Aorta (tissue), 5 donors: ENCODE measurements around the gene NFIA. TPM values are rescaled to one million over a fixed set of nuclear protein-coding genes. Genes with fewer than 3 reads are reported as not detected.

Experiments
- ATAC-seq: fragments of 200-7000 bp; cut with Tn5 transposase; one replicate; pipeline ENCODE4 v1.9.1; 2022; ENCODE audit warnings: moderate library complexity; ENCODE audit not compliant: low FRiP score
- DNase-seq, 2 donors: peaks; one replicate each; pipeline ENCODE4 v3.0.0-alpha.2; 2020
- H3K27ac ChIP-seq, 2 donors: one replicate each; pipeline ENCODE4 v1.5.1; 2013; ENCODE audit warnings: low read length in 2 of 2, mild to moderate bottlenecking in 2 of 2, moderate library complexity in 2 of 2, control low read depth in 1 of 2, inconsistent platforms in 1 of 2, low read depth in 1 of 2
- H3K27me3 ChIP-seq, 2 donors: one replicate each; pipeline ENCODE4 v1.6.1; 2013; ENCODE audit warnings: control low read depth in 1 of 2, low read length in 1 of 2, mild to moderate bottlenecking in 1 of 2, moderate library complexity in 1 of 2; ENCODE audit not compliant: insufficient read depth in 2 of 2, control insufficient read depth in 1 of 2
- H3K36me3 ChIP-seq, 2 donors: one replicate each; pipeline ENCODE4 v1.6.1; 2013; ENCODE audit warnings: control low read depth in 1 of 2, low read length in 1 of 2, mild to moderate bottlenecking in 1 of 2; ENCODE audit not compliant: insufficient read depth in 2 of 2, control insufficient read depth in 1 of 2
- H3K4me1 ChIP-seq, 2 donors: one replicate each; pipeline ENCODE4 v1.6.1; 2013; ENCODE audit warnings: low read length in 2 of 2, control low read depth in 1 of 2, mild to moderate bottlenecking in 1 of 2, moderate library complexity in 1 of 2; ENCODE audit not compliant: insufficient read depth in 2 of 2, control insufficient read depth in 1 of 2
- H3K4me3 ChIP-seq, 2 donors: one replicate each; pipeline ENCODE4 v1.5.1; 2013; ENCODE audit warnings: low read length in 2 of 2, control low read depth in 1 of 2, mild to moderate bottlenecking in 1 of 2
- H3K9me3 ChIP-seq: one replicate; pipeline ENCODE4 v1.6.1; 2013; ENCODE audit warnings: mild to moderate bottlenecking, low read length; ENCODE audit not compliant: control insufficient read depth
- WGBS, 2 donors: extraction: QIAGEN DNeasy Blood & Tissue Kit; methylation state at CpG; one replicate each; pipeline ENCODE4 v1.1.7; 2013; 5-methylcytosine and 5-hydroxymethylcytosine counted together
- intact Hi-C, 2 donors: fragments of 100-400 bp; cut with DNase I; formaldehyde crosslinking; loops; one replicate each; pipeline versions ENCODE4 v1.14.2 to v1.15.0; 2022
- polyA plus RNA-seq, 2 donors: library from polyadenylated mRNA; stranded (reverse); fragments of 200-250 nt; gene quantifications; one replicate each; pipeline ENCODE4 v1.2.3, GENCODE V29; 2013
- total RNA-seq, 2 donors: library from RNA; stranded (reverse); fragmentation: NEBNext Ultra II Directional; extraction: Animal tissue kit (Norgen Biotek cat#: 25700); gene quantifications; one replicate each; pipeline ENCODE4 v1.2.1, GENCODE V29; 2021
- donor health status: healthy with polysubstance abuse.
- donor health status: Bipolar disorder and iron deficiency.
- donor health status: DM: no; HTN: no; CAD: no.
- donor health status: DM: no; HTN: no; CAD: no.
- donor health status: DM: yes; HTN: yes; CAD: no.

Gene NFIA
- total and polyA plus RNA-seq, 4 donors, result 15.3 to 221 (median 82.4) TPM

GRCh38 chr1:61352845-61353435, 270.6 kb downstream of the NFIA start:
- Histone ChIP-seq H3K4me3 (no peak overlapping the region), H3K27ac (no peak overlapping the region), H3K36me3 (peaks cover 4 to 6% of the 10 kb centered on the region in 2 donors), H3K27me3 (no peaks in the 10 kb centered on the region), H3K4me1 (peaks cover under 1 to 3% of the 10 kb centered on the region in 2 donors), H3K9me3 (no peaks in the 10 kb centered on the region)
- DNase-seq, result no peak
- no peak for ATAC-seq
- intact Hi-C loops, result no loop called here
- WGBS, 2 donors, result 47 to 53% methylated on average over 3 of the region's 3 CpGs

- Histone ChIP-seq H3K27ac (no peak overlapping the region), H3K36me3 (peaks cover 4% of the 10 kb centered on the region in 2 donors), H3K4me1 (peaks cover 3 to 4% of the 10 kb centered on the region in 2 donors), H3K4me3 (no peak overlapping the region), H3K9me3 (no peaks in the 10 kb centered on the region), H3K27me3 (no peaks in the 10 kb centered on the region)
- intact Hi-C loops, result no loop called here
- ATAC-seq, result no peak
- no peak for DNase-seq
- 52 to 53% methylated on average over 4 of the region's 4 CpGs for WGBS, 2 donors
Observed at GRCh38 chr1:61353797-61354406, 271.5 kb downstream of the NFIA start.

DNA sequence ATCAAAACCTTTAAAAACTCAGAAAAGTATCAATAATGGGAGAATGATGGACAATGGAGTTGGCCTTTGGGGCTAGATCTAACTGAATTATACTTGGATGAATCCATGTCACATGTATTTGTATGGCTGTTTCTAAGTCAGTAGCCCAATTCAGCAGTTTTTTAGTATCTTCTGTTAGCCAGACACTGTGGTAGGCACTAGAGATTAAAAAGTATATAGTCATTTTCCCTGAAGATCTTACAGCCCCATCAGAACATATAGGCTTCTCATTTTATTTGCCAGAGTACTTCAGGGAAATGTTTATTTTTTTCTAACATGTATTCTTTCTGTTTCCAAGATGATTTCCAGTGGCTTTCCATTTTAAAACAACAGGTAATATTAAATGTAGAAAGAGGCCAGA, 273.7 kb downstream of the NFIA start:
- Histone ChIP-seq H3K4me1 (peaks cover 3 to 4% of the 10 kb centered on the region in 2 donors), H3K27me3 (no peaks in the 10 kb centered on the region), H3K27ac (no peak overlapping the region), H3K9me3 (no peaks in the 10 kb centered on the region), H3K36me3 (peaks cover 4 to 7% of the 10 kb centered on the region in 2 donors), H3K4me3 (no peak overlapping the region)
- intact Hi-C loops, result no loop called here
- no peak for DNase-seq
- ATAC-seq, result no peak

GRCh38 chr1:61356995-61357394, 274.6 kb downstream of the NFIA start:
- Histone ChIP-seq H3K4me1 (peaks cover 3 to 4% of the 10 kb centered on the region in 2 donors), H3K27me3 (no peaks in the 10 kb centered on the region), H3K27ac (peak overlapping the region in 1 of 2 donors; percentile 30), H3K4me3 (no peak overlapping the region), H3K9me3 (no peaks in the 10 kb centered on the region), H3K36me3 (peaks cover 4 to 7% of the 10 kb centered on the region in 2 donors)
- intact Hi-C loops, result no loop called here
- 49 to 60% methylated on average over 5 of the region's 5 CpGs for WGBS, 2 donors
- ATAC-seq (no peak), DNase-seq (no peak)

GRCh38 chr1:61357539-61357938, 275.2 kb downstream of the NFIA start:
- ATAC-seq, result no peak
- no peak overlapping the region for H3K4me3 ChIP-seq
- no peaks in the 10 kb centered on the region for H3K9me3 ChIP-seq
- H3K27me3 ChIP-seq, result no peaks in the 10 kb centered on the region
- peaks cover 3 to 4% of the 10 kb centered on the region in 2 donors for H3K4me1 ChIP-seq
- peak overlapping the region in 1 of 2 donors; percentile 30 for H3K27ac ChIP-seq
- intact Hi-C loops, result no loop called here
- no peak for DNase-seq
- WGBS, 2 donors, result 94 to 98% methylated on average over 5 of the region's 5 CpGs
- peaks cover 5 to 7% of the 10 kb centered on the region in 2 donors for H3K36me3 ChIP-seq

GRCh38 chr1:61358770-61359455, 276.6 kb downstream of the NFIA start:
- intact Hi-C loops, result no loop called here
- H3K36me3 ChIP-seq, result peaks cover 2 to 3% of the 10 kb centered on the region in 2 donors
- no peaks in the 10 kb centered on the region for H3K9me3 ChIP-seq
- 75 to 79% methylated on average over 8 of the region's 8 CpGs for WGBS, 2 donors
- H3K27me3 ChIP-seq, result no peaks in the 10 kb centered on the region
- DNase-seq (no peak), ATAC-seq (no peak)
- peaks cover 0 to 4% of the 10 kb centered on the region in 2 donors for H3K4me1 ChIP-seq
- no peak overlapping the region for H3K27ac ChIP-seq
- H3K4me3 ChIP-seq, result no peak overlapping the region

GRCh38 chr1:61361931-61362330, 279.6 kb downstream of the NFIA start:
- 85 to 93% methylated on average over 2 of the region's 2 CpGs for WGBS, 2 donors
- peaks cover 3 to 4% of the 10 kb centered on the region in 2 donors for H3K36me3 ChIP-seq
- no peak overlapping the region for H3K4me3 ChIP-seq
- ATAC-seq (no peak), DNase-seq (no peak)
- H3K27me3 ChIP-seq, result no peaks in the 10 kb centered on the region
- intact Hi-C loops, result loop anchor here in 1 of 2 donors (5.0 kb wide), 1 partner anchor 280 kb away; no protein-coding TSS in a partner anchor
- H3K4me1 ChIP-seq, result peaks cover 0 to 4% of the 10 kb centered on the region in 2 donors
- H3K27ac ChIP-seq, result no peak overlapping the region
- H3K9me3 ChIP-seq, result no peaks in the 10 kb centered on the region

GRCh38 chr1:61362351-61362750, 280.0 kb downstream of the NFIA start:
- intact Hi-C loops, result loop anchor here in 1 of 2 donors (5.0 kb wide), 1 partner anchor 280 kb away; no protein-coding TSS in a partner anchor
- no peaks in the 10 kb centered on the region for H3K9me3 ChIP-seq
- peaks cover 0 to 4% of the 10 kb centered on the region in 2 donors for H3K4me1 ChIP-seq
- peaks cover 3 to 4% of the 10 kb centered on the region in 2 donors for H3K36me3 ChIP-seq
- ATAC-seq (no peak), DNase-seq (no peak)
- H3K4me3 ChIP-seq, result no peak overlapping the region
- no peak overlapping the region for H3K27ac ChIP-seq
- H3K27me3 ChIP-seq, result no peaks in the 10 kb centered on the region
- 83% methylated on average over 2 of the region's 2 CpGs for WGBS, 2 donors
